Tibial nerve (tissue), 4 donors: Measurements from ENCODE around the gene C9orf152.

Source experiments
- EP300 ChIP-seq, 2 donors: sonication (generic); formaldehyde crosslinking; IDR thresholded peaks; one replicate each; pipeline ENCODE4 v1.6.1; 2017; ENCODE audit warnings: antibody characterized with exemption in 2 of 2, mild to moderate bottlenecking in 1 of 2
- POLR2A ChIP-seq, 2 donors: fragments of 450-650 bp; IDR thresholded peaks; one replicate each; pipeline ENCODE4 v1.6.1; 2017; ENCODE audit warnings: antibody characterized with exemption in 2 of 2, mild to moderate bottlenecking in 2 of 2, moderate library complexity in 2 of 2
- TF ChIP-seq, protein P1 (sequence below), 5 experiments: fragments of 200-600 bp in 3 of 5; fragments of 450-650 bp in 2 of 5; sonication (generic) in 3 of 5; IDR thresholded peaks; one replicate each; pipeline ENCODE4 v1.5.1; 2016 to 2019; ENCODE audit warnings: antibody characterized with exemption in 5 of 5, mild to moderate bottlenecking in 3 of 5, moderate library complexity in 2 of 5

DNA sequence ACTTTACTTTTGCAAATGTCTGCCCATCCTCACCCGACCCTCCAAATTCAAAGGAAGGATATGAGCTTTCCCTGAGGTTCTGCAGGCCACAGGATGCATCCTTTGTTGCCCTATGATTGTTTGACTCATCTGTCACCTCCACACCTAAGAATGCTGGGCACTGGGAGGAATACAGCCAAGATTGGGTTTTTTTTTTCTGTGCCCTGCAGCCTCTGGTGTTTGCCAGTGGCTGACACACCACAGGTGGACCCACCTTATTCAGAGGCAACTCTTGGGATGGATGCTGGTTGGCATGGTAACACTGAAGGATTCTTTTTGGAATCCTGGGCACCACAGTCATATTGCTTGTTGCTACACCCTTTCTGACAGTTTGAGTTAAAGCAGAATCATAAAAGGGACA is 29.7 kb downstream of the C9orf152 start:
- TF ChIP-seq, protein P1, sequence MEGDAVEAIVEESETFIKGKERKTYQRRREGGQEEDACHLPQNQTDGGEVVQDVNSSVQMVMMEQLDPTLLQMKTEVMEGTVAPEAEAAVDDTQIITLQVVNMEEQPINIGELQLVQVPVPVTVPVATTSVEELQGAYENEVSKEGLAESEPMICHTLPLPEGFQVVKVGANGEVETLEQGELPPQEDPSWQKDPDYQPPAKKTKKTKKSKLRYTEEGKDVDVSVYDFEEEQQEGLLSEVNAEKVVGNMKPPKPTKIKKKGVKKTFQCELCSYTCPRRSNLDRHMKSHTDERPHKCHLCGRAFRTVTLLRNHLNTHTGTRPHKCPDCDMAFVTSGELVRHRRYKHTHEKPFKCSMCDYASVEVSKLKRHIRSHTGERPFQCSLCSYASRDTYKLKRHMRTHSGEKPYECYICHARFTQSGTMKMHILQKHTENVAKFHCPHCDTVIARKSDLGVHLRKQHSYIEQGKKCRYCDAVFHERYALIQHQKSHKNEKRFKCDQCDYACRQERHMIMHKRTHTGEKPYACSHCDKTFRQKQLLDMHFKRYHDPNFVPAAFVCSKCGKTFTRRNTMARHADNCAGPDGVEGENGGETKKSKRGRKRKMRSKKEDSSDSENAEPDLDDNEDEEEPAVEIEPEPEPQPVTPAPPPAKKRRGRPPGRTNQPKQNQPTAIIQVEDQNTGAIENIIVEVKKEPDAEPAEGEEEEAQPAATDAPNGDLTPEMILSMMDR (IDR thresholded peaks at IDR 0.05): no peak
- no peak for TF ChIP-seq EP300 (IDR thresholded peaks at IDR 0.05)
- no peak for TF ChIP-seq POLR2A (IDR thresholded peaks at IDR 0.05)
